GM19452 (cell line): Measurements from ENCODE around the gene OSBPL10.

Source experiments
- ATAC-seq: cut with Tn5 transposase; IDR thresholded peaks from one replicate; pipeline ENCODE4 v1.9.1; 2021; ENCODE audit not compliant: unreplicated experiment

OSBPL10 gene

GRCh38 chr3:31635545-31635944 is 345.5 kb downstream of the OSBPL10 start:
- ATAC-seq, result no peak

GRCh38 chr3:31634476-31634875 is 346.6 kb downstream of the OSBPL10 start:
- ATAC-seq, result no peak

- no peak for ATAC-seq
These were observed 352.0 kb downstream of the OSBPL10 start for GRCh38 chr3:31629054-31629453.

- ATAC-seq, result no peak
These were observed 355.7 kb downstream of the OSBPL10 start for GRCh38 chr3:31625358-31625757.

- no peak for ATAC-seq
These were observed 356.9 kb downstream of the OSBPL10 start for GRCh38 chr3:31624083-31624709.

- ATAC-seq, result peak; percentile 50
These were observed 358.3 kb downstream of the OSBPL10 start for GRCh38 chr3:31622636-31623288.

- ATAC-seq, result no peak
These were observed 359.7 kb downstream of the OSBPL10 start for GRCh38 chr3:31621314-31621713.

GRCh38 chr3:31620656-31621055 is 360.4 kb downstream of the OSBPL10 start:
- peak; percentile 44 for ATAC-seq

- ATAC-seq, result no peak
These were observed 364.4 kb downstream of the OSBPL10 start for GRCh38 chr3:31616711-31617110.

GRCh38 chr3:31615071-31615875 is 365.8 kb downstream of the OSBPL10 start:
- no peak for ATAC-seq

GRCh38 chr3:31614162-31614921 is 366.7 kb downstream of the OSBPL10 start:
- no peak for ATAC-seq

- ATAC-seq, result no peak
These were observed 367.4 kb downstream of the OSBPL10 start for GRCh38 chr3:31613654-31614053.

- no peak for ATAC-seq
These were observed 367.9 kb downstream of the OSBPL10 start for GRCh38 chr3:31613177-31613576.
